OCI-M2 (cell line): ENCODE data around the gene SH3GLB2.
"Not testable (repeated sequence)": the region's sequence is repeated elsewhere in the genome, so short reads cannot be mapped to it uniquely, and the experiment has no call there.

Experiments
- DNase-seq: peaks from one replicate; lab custom pipeline; 2025; ENCODE audit not compliant: unreplicated experiment; lab: John Stamatoyannopoulos, UW

SH3GLB2 gene

GRCh38 chr9:129054163-129054851 is 26.2 kb upstream of the SH3GLB2 start:
- no peak for DNase-seq

DNA sequence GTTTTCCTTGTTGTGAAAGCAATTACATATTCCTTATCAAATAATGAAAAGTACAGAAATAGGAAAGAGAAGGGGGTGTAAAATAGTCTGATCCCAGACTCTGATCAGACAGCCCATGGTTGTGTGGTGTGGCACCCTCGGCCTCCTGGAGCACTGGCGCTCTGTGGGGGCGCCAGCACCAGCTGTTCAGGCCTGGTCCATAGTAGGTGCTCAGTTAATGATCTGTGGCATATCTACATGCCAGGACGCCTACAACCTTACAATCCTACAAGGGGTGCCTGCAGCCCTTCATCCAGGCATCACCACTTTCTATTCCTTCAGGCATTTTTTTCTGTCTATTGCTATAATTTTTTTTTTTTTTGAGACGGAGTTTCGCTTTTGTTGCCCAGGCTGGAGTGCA is 24.9 kb upstream of the SH3GLB2 start:
- no peak for DNase-seq

- DNase-seq: no peak
Observed at GRCh38 chr9:129052592-129052991, 24.5 kb upstream of the SH3GLB2 start.

DNA sequence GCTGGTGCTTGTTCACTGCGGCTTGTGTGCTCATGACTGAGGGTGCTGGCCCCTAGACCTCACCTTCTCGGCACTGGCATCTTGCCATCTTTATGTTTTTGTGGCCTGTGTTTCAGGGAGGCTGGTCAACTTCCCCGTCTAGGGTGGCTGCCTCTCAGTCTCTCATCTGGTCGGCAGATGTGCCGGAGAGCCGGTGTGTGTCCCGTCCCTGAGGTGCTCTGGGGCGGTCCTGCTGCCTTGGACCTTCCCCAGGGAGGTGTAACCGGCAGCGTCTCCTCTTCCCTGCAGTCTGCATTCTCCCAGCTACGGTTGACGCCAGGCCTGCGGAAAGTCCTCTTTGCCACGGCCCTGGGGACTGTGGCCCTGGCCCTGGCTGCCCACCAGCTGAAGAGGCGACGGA is 13.9 kb upstream of the SH3GLB2 start:
- no peak for DNase-seq

- no peak for DNase-seq
Observed at GRCh38 chr9:129040113-129040643, 12.0 kb upstream of the SH3GLB2 start.

GRCh38 chr9:129038109-129038852 is 10.2 kb upstream of the SH3GLB2 start:
- DNase-seq: no peak

DNA sequence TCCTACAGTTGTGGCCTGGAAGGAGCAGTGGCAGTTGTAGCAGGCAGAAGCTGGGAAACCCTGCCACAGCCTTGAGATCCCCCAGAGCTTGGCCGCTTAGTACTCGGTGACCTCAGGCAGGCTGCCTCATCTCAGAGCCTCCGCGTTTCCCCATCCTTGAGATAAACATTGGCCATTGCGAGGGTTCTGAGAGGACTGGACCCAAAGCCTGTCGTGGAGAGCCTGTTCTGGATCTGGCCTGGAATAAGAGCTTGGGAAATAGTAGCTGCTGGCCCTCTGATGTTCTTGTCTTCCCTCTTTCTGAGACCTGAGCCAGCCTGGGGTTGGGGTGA is 9.6 kb upstream of the SH3GLB2 start:
- DNase-seq: no peak

DNA sequence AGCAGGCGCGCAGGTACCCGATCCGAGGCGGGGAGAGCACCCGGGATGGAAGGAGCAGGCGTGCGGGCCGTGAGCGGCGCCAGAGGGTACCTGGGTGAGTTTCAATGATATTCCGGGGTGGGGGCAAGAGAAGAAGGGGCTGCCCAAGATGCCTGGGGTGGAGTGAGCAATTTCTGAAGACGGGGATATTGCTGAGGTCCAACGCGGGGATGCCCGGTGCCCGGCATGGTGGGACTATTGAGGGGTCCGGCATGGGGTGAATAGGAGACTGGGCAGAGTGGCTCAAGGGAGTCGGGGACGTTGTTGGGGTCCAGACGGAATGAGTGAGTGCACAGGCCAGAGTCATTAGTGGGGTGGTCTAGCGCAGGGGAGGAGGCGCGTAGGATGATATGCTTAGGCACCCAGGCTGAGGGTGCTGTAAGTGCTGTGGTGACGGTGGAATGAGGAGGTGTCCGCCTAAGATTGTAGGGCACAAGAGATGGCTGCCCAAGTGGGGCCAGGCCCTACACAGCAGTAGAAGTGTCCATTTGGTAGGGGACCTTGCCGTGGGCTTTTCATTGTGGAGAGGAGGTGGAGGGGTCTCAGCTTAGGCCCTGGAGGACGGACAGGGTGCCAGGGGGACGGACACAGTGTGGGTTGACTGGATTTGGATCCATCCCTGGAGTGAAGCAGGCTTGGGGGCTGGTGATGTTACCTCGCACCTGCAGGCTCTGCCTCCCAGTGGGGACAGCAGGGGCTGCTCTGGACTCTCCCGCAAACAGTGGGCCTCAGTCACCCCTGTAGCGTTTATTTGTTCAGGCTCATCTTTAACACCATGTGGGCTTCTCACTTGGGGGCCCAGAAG is 9.0 kb upstream of the SH3GLB2 start:
- DNase-seq: no peak

- DNase-seq: peak; percentile 88
Observed at GRCh38 chr9:129036241-129036922, 8.3 kb upstream of the SH3GLB2 start, which contains the start of gene MIGA2. MIGA2 (plus strand) TSS chr9:129036626; CDS start chr9:129040595, 3,969 bp downstream.

DNA sequence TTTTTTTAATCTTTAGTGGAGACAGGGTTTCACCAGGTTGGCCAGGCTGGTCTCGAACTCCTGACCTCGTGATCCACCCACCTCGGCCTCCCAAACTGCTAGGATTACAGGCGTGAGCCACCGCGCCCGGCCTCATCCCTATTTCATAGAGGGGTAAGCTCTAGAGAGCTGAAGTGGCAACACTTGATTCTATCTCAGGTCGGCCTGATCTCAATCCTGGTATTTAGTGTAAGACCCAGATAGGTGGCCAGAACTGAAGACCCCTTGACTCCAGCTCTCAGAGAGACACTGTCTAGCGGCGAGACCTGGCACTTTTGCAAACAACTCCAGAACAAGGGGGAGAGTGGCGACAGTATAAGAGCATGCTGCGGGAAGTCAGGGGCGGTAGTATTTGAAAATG is 7.7 kb upstream of the SH3GLB2 start:
- not testable (repeated sequence) for DNase-seq

DNA sequence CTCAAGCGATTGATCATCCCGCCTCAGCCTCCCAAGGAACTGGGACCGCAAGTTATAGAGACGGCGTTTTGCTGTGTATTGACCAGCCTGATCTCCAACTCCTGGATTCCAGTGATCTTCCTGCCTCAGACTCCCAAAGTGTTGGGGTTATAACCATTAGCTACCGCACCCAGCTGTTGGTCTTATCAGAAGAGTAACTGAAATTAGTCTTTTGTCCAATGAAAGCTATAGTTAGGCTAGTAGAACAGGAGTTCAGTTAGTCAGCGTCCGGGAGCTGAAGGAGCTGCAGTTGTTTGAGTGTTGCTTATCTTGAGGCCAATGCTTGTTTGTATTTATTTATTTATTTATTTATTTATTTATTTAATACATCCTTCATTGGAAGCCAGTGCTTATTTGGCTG is 5.1 kb upstream of the SH3GLB2 start:
- no peak for DNase-seq

DNA sequence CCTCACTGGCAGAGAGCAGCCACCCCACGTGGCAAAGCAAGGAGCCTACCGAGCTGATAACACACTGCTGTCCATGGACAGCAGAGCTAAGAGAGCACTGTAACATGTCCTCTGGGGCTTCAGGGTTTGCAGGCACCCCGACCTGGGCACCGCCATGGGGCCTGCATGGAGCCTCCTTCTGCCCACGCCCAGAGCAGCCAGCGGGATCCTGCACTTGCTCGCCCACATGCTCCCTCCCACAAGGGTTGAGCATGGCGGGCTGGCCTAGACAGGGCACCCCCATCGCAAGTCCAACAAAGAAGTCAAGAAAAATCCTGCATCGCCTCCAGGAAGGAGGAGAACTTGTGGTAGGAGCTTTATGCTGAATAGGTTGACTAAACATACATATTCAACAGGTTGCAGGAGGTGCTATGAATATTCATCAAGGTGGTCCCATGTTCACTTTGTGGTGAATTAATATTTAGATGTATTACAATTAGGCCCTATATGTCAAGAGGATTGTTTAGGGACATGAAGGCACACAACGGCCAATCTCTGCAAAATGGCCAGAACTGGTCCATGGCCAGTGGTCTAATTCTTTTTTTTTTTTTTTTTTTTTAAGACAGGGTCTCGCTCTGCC is 4.5 kb upstream of the SH3GLB2 start:
- no peak for DNase-seq

DNA sequence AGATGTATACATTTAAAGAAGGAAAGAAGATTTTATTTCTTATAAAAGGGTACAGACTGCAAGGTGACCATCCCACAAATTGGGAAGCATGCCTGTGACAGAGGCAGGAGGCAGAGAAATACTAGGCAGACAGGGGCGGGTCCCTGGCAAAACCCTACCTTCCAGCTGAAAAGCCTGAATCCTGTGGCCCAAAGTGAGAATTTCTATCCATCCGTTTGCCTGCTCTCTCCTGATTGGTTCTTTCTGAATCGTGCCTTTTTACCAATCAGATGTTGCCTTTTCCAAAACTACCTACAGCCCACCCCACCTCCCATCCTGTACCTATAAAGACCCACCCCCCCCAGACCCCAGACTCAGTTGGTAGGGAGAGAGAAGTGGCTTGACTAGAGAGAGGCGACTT is 3.4 kb upstream of the SH3GLB2 start:
- DNase-seq: no peak

DNA sequence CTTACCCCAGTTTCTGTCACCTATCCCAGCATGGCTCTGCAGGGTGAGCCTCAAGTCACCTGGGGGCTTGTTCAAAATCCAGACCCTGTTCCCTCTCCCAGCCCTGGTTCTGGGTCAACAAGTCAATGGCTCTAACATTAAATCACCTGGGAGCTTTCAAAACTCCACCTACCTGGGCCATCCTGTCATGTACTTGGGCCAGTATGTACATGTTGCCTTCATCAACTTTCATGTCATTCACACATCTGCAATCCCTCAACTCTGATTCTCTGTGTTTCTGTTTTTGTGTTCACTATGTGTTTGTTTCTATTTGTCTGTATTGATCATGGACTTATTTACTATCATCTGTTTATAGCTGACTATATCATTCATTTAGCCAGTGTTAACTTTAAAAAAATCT is 2.1 kb upstream of the SH3GLB2 start:
- no peak for DNase-seq

DNA sequence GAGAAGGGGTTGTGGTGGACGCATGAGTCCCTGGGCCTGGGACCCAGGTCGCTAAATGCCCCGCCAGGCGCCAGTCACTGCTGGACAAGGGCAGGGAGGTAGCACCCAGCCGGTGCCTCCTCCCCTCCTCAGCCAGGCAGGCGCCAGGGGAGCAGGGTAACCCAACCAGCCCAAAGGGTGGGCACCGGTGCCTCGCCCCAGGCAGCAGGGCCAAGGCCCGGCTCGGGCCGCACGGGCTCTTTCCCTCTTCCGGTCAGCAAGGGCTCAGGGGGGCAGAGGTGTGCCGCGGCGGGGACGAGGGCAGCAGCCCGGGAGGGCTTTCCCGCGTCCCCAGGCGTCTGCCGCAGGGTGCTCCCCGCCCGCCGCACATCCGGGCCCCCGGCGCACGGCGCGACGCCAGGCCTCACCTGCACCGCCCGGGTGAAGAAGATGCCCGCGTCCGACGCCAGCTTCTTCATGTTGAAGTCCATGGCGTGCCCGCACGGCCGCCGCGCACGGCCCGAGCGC is 393 bp downstream of the SH3GLB2 start:
- DNase-seq: no peak

DNA sequence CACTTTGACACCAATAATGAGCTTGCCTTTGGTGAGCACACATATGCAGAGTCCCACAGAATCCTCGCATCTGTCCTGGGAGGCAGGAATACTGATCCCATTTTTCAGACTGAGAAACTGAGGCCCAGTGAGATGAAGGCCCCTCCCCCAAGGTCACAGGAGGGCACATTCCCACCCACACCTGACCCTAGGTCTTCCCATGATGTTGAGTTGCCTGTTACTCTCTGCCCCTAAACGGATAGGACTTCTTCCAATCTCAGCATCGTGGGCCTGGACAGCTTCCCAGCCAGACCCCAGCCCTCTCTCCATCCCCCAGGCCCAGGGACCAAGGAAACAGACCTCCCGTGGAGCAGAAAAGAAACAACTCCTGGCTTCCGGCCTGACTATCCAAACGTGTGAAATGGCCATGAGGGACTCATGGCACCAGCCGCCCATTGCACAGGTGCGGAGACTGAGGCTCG is 877 bp downstream of the SH3GLB2 start:
- DNase-seq: no peak

- no peak for DNase-seq
Observed at GRCh38 chr9:129026442-129027223, 1.5 kb downstream of the SH3GLB2 start.

DNA sequence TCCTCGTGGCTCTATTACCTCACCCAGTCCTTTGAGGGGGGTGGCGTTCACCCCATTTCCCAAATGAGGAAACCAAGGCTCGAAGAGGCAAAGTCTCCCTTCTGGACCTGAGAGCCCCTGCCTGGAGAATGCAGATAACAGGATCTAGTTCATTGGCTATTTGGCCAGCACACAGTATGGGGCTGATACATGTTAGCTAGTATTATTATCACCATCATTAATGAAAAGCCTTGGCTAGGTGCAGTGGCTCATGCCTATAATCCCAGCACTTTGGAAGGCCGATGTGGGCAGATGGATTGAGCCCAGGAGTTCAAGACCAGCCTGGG is 4.3 kb downstream of the SH3GLB2 start:
- DNase-seq: no peak

- DNase-seq: no peak
Observed at GRCh38 chr9:129023036-129023907, 4.9 kb downstream of the SH3GLB2 start.
